Activated naive CD8-positive, alpha-beta T cell treated with anti-CD3 and anti-CD28 coated beads, Interleukin-2, amount 10 ng/mL, durations not matched to agents 7 days and 5 days (primary cell): ENCODE measurements around the gene LRP8. TPM values are rescaled to one million over a fixed set of nuclear protein-coding genes. Genes with fewer than 3 reads are reported as not detected.

ENCODE experiments used
- ATAC-seq: fragments of 150-1000 bp; cut with Tn5 transposase; one replicate; pipeline ENCODE4 v1.10.0; 2021; ENCODE audit warnings: low read depth, moderate library complexity
- POLR2A ChIA-PET: fragments of 350-600 bp; sonication (Branson Sonifier 250); formaldehyde crosslinking; loops from one replicate; lab custom pipeline; 2021; ENCODE audit warnings: antibody characterized with exemption; lab: Charles Lee
- DNase-seq: peaks from one replicate; pipeline ENCODE4 v3.0.0; 2021
- H3K27ac Mint-ChIP-seq: one replicate; pipeline ENCODE4 v1.8.0; 2022; ENCODE audit warnings: mild to moderate bottlenecking, mixed read lengths
- H3K27me3 Mint-ChIP-seq: one replicate; pipeline ENCODE4 v1.8.0; 2022; ENCODE audit warnings: mild to moderate bottlenecking, moderate library complexity, mixed read lengths
- H3K36me3 Mint-ChIP-seq: one replicate; pipeline ENCODE4 v1.8.0; 2021; ENCODE audit warnings: mild to moderate bottlenecking, mixed read lengths
- H3K4me1 Mint-ChIP-seq: one replicate; pipeline ENCODE4 v1.8.0; 2021; ENCODE audit warnings: mixed read lengths
- H3K4me3 Mint-ChIP-seq: one replicate; pipeline ENCODE4 v1.8.0; 2022; ENCODE audit warnings: mild to moderate bottlenecking, moderate library complexity, mixed read lengths
- H3K9me3 Mint-ChIP-seq: one replicate; pipeline ENCODE4 v1.8.0; 2021; ENCODE audit warnings: mixed read lengths
- total RNA-seq, 2 experiments: library from RNA; stranded (reverse); gene quantifications; one replicate each; pipeline ENCODE4 v1.2.3, GENCODE V29; 2021

LRP8 gene
- total RNA-seq, 2 experiments from 2014 or later: 45.0 to 54.3 TPM

DNA sequence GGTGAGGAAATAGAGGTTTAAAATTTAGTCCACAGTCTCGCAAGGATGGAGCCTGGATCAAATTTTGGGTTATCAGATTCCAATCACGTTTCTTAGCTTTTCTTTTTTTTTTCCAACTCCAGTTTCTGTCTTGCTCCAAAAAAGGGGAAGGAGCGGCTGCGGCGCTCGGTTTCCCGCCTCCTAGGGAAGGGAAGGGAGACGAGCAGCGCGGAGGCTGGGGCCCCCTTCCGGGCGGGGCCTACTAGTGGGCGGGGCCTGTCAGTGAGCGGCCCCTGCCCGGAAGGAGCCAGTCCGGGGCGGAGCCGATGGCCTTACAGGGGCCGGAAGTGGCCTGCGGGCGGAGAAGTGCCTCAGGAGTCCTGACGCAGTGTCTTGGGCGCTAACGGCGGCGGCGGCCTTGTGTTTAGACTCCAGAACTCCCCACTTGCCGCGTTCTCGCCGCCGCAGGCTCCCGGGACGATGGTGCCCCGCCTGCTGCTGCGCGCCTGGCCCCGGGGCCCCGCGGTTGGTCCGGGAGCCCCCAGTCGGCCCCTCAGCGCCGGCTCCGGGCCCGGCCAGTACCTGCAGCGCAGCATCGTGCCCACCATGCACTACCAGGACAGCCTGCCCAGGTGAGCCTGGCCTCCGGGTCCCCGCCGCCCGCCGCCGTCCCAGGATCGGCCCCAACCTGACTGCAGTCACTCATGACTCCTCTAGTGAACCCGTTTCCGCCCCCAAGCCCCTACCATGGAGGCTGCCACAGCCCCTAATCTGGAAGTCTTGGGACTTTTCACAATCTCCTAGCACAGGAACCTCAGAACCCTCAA, 131.2 kb downstream of the LRP8 start, which contains the start of gene CPT2:
Gene CPT2 (plus strand): TSS at position 340 of the 806 bp plus-strand sequence. CDS start 120 bp downstream, at position 460.
- peaks cover 22% of the 10 kb centered on the region for H3K4me1 Mint-ChIP-seq

DNA sequence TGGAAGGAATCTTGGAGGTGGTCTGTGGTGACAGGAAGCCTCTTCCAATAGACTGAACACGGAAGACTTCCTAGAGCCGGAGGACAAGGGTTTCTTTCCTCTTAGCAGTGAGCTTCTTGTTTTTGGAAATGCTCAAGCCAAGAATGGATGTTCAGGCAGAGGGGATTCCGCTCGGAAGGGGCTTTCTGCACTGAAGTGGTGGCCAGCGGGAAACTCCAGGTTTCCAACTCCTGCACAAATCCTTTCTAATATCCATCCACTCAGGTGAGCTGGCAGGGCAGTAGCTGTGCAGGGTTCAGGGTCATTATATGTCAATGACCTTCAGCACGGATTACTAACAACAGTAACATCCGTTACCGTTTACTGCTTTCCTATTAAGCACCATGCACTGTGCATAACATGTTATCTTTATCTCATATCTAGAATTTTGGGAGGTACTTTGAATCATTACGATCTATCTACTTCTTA, 131.8 kb downstream of the LRP8 start:
- ATAC-seq (peak; percentile 24), DNase-seq (no peak)
- H3K27me3 Mint-ChIP-seq: no peaks in the 10 kb centered on the region
- POLR2A ChIA-PET: interaction anchor here (0.5 to 4.3 kb wide), 7 partner anchors 21 to 643 kb away, joined by 3 to 18 read pairs (median 3); partner anchors contain the start of genes CZIB and TUT4
- H3K27ac Mint-ChIP-seq: peak overlapping the region; percentile 91
- H3K9me3 Mint-ChIP-seq: no peaks in the 10 kb centered on the region
- peaks cover 22% of the 10 kb centered on the region for H3K4me1 Mint-ChIP-seq
- peak overlapping the region; percentile 87 for H3K4me3 Mint-ChIP-seq
- H3K36me3 Mint-ChIP-seq: peaks cover 11% of the 10 kb centered on the region

More for the DNA sequence above, 131.2 kb downstream of the LRP8 start, which contains the start of gene CPT2:
- H3K27me3 Mint-ChIP-seq: no peaks in the 10 kb centered on the region
- peak within 1 kb of the TSS; percentile 90 for H3K4me3 Mint-ChIP-seq
- H3K36me3 Mint-ChIP-seq: peaks cover 11% of the 10 kb centered on the region
- peak within 1 kb of the TSS; percentile 96 for H3K27ac Mint-ChIP-seq
- no peaks in the 10 kb centered on the region for H3K9me3 Mint-ChIP-seq
- POLR2A ChIA-PET: interaction anchor here (0.5 to 4.3 kb wide), 7 partner anchors 21 to 644 kb away, joined by 3 to 18 read pairs (median 3); partner anchors contain the start of genes CZIB and TUT4
- ATAC-seq (peak; percentile 98), DNase-seq (peak; percentile 95)

DNA sequence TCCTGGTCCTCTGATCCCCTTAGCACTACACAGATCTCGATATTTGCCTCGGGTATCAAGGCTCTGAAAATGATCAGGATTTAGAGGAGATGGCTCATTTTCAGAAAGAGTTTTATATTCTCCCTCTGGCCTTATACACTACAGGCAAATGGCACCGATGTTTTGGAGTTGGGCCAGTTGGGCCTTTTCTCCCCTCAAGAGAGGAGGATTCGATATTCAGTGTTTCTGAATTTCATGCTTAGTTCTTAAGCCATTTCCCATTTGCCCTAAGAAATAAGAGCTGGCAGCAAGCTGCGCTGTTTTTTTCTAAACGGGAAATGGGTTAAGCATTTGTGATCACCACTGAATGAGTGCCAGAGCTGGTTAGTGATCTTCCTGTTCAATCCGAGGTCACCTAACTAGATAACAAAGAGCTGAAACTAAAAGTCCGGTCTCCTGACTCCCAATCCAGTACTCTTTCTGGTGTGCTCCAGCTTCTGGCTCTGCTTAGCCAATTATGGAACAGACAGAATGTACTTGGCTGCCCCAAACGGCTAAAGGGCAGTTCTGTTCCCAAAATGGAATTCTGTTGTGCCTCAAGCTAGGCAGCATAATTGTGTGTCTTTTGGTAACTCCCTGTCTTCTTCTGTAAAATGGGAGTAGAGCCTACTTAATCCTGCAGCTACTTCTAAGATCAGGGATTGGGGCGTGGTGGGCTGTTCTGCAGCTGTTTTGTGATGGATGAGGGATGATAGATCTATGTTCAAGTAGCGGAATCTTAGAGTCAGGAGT, 132.4 kb downstream of the LRP8 start:
- peaks cover 9% of the 10 kb centered on the region for H3K36me3 Mint-ChIP-seq
- peak overlapping the region; percentile 69 for H3K27ac Mint-ChIP-seq
- no peaks in the 10 kb centered on the region for H3K9me3 Mint-ChIP-seq
- POLR2A ChIA-PET: interaction anchor here (1.4 to 4.3 kb wide), 2 partner anchors 24 to 42 kb away, joined by 3 to 18 read pairs; partner anchors contain the start of gene CZIB
- H3K27me3 Mint-ChIP-seq: no peaks in the 10 kb centered on the region
- DNase-seq: no peak
- H3K4me1 Mint-ChIP-seq: peaks cover 22% of the 10 kb centered on the region
- ATAC-seq: no peak
- peak overlapping the region; percentile 28 for H3K4me3 Mint-ChIP-seq

Other genes starting within 250 kb of the LRP8 start
- not detected for gene SLC1A7, start 185.4 kb downstream of the LRP8 start, total RNA-seq
- 10 to 100 TPM; 15.5 to 18.1 TPM for gene CPT2, start 131.2 kb downstream of the LRP8 start, total RNA-seq
- 10 to 100 TPM; 57.7 to 63.1 TPM for gene CZIB, start 107.4 kb downstream of the LRP8 start, total RNA-seq
- gene MAGOH, start 89.6 kb downstream of the LRP8 start, total RNA-seq: 10 to 100 TPM; 67.4 to 70.4 TPM
- gene DMRTB1, start 131.3 kb upstream of the LRP8 start, total RNA-seq: not detected